GM23338 (cell line): ENCODE measurements around the gene PLPPR3. TPM values are rescaled to one million over a fixed set of nuclear protein-coding genes. Genes with fewer than 3 reads are reported as not detected.

ENCODE experiments used
- ATAC-seq: fragments of 200-7000 bp; cut with Tn5 transposase; 3 replicates; pipeline ENCODE4 v1.9.1; 2020
- DNase-seq: peaks from one replicate; pipeline ENCODE4 v3.0.0-alpha.2; 2015; ENCODE audit warnings: low spot score
- H2AFZ ChIP-seq: fragments of 200-600 bp; sonication (generic); 2 replicates; pipeline ENCODE4 v1.8.0; 2016; ENCODE audit warnings: antibody characterized with exemption, mild to moderate bottlenecking, moderate library complexity
- H3F3A ChIP-seq: fragments of 200-600 bp; sonication (generic); replicated peaks from 2 replicates; pipeline ENCODE4 v1.8.0; 2017; ENCODE audit warnings: antibody characterized with exemption, mixed run types, low read depth
- H3K27ac ChIP-seq: fragments of 200-600 bp; sonication (generic); 2 replicates; pipeline ENCODE4 v1.6.1; 2016; ENCODE audit warnings: low read depth
- H3K27me3 ChIP-seq: fragments of 200-600 bp; sonication (generic); 2 replicates; pipeline ENCODE4 v1.8.0; 2016; ENCODE audit warnings: mild to moderate bottlenecking, mixed run types, moderate library complexity; ENCODE audit not compliant: insufficient read depth
- H3K36me3 ChIP-seq: fragments of 200-600 bp; sonication (generic); 2 replicates; pipeline ENCODE4 v1.8.0; 2016; ENCODE audit warnings: mild to moderate bottlenecking; ENCODE audit not compliant: insufficient read depth
- H3K4me1 ChIP-seq: fragments of 200-600 bp; sonication (generic); 2 replicates; pipeline ENCODE4 v1.8.0; 2016; ENCODE audit warnings: mild to moderate bottlenecking, moderate library complexity; ENCODE audit not compliant: insufficient read depth
- H3K4me2 ChIP-seq: fragments of 200-600 bp; sonication (generic); 2 replicates; pipeline ENCODE4 v1.7.1; 2017; ENCODE audit warnings: mixed run types
- H3K4me3 ChIP-seq: fragments of 200-600 bp; sonication (generic); 2 replicates; pipeline ENCODE4 v1.6.1; 2016; ENCODE audit warnings: mixed run types
- H3K79me2 ChIP-seq: fragments of 200-600 bp; sonication (generic); replicated peaks from 2 replicates; pipeline ENCODE4 v1.8.0; 2017; ENCODE audit warnings: mild to moderate bottlenecking; ENCODE audit not compliant: insufficient read depth
- H3K9me2 ChIP-seq: fragments of 200-600 bp; sonication (generic); 2 replicates; pipeline ENCODE4 v1.8.0; 2017; ENCODE audit not compliant: insufficient read depth
- H4K20me1 ChIP-seq: fragments of 200-600 bp; sonication (generic); replicated peaks from 2 replicates; pipeline ENCODE4 v1.8.0; 2017; ENCODE audit warnings: mild to moderate bottlenecking; ENCODE audit not compliant: insufficient read depth
- H3K27ac Mint-ChIP-seq: 2 replicates; pipeline ENCODE4 v1.8.0; 2020; ENCODE audit warnings: inconsistent platforms, mild to moderate bottlenecking, moderate library complexity, mixed read lengths
- H3K27me3 Mint-ChIP-seq: 3 replicates; pipeline ENCODE4 v1.8.0; 2022; ENCODE audit warnings: low read depth, mild to moderate bottlenecking, moderate library complexity, mixed read lengths, inconsistent platforms; ENCODE audit not compliant: insufficient read depth, poor library complexity
- H3K36me3 Mint-ChIP-seq: 3 replicates; pipeline ENCODE4 v1.8.0; 2021; ENCODE audit warnings: low read depth, mild to moderate bottlenecking, inconsistent platforms, moderate library complexity, mixed read lengths
- H3K4me1 Mint-ChIP-seq: 3 replicates; pipeline ENCODE4 v1.8.0; 2020; ENCODE audit warnings: mild to moderate bottlenecking, inconsistent platforms, mixed read lengths
- H3K4me3 Mint-ChIP-seq: 3 replicates; pipeline ENCODE4 v1.8.0; 2021; ENCODE audit warnings: moderate library complexity, mild to moderate bottlenecking, inconsistent platforms, mixed read lengths
- H3K9me3 Mint-ChIP-seq: 3 replicates; pipeline ENCODE4 v1.8.0; 2020; ENCODE audit warnings: moderate library complexity, mild to moderate bottlenecking, inconsistent platforms, mixed read lengths
- EZH2phosphoT487 ChIP-seq: fragments of 200-600 bp; sonication (generic); IDR thresholded peaks from one replicate; pipeline ENCODE4 v1.8.1; 2018; ENCODE audit warnings: antibody characterized with exemption; ENCODE audit not compliant: unreplicated experiment
- NANOG ChIP-seq: IDR thresholded peaks from 2 replicates; pipeline ENCODE4 v1.6.1; 2016; ENCODE audit warnings: antibody characterized with exemption, borderline replicate concordance
- ZNF114 ChIP-seq: fragments of 250-450 bp; sonication (Bioruptor Pico); IDR thresholded peaks from 2 replicates; pipeline ENCODE4 v1.5.0; 2020; ENCODE audit warnings: mild to moderate bottlenecking, moderate library complexity
- ZNF331 ChIP-seq: fragments of 250-450 bp; sonication (Bioruptor Pico); IDR thresholded peaks from 2 replicates; pipeline ENCODE4 v1.5.0; 2020; ENCODE audit warnings: low read depth, mild to moderate bottlenecking, moderate library complexity
- polyA plus RNA-seq: library from polyadenylated mRNA; unstranded; fragments of >200 nt; fragmentation: Nextera tagmentation; extraction: Ambion mirVana; gene quantifications from 2 replicates; pipeline ENCODE4 v1.2.1, GENCODE V29; 2016
- total RNA-seq: library from RNA; depleted of rRNA; stranded (reverse); fragments of >200 nt; shearing (Covaris generic); gene quantifications from 2 replicates; pipeline ENCODE4 v1.2.3, GENCODE V29; 2014
- TF ChIP-seq, protein P1 (sequence below): IDR thresholded peaks from one replicate; pipeline ENCODE4 v1.6.1; 2018; ENCODE audit warnings: antibody characterized with exemption; ENCODE audit not compliant: unreplicated experiment
- TF ChIP-seq, protein P2 (sequence below): fragments of 250-450 bp; sonication (Bioruptor Pico); IDR thresholded peaks from 2 replicates; pipeline ENCODE4 v1.5.0; 2020; ENCODE audit warnings: mild to moderate bottlenecking, moderate library complexity
- TF ChIP-seq, protein P3 (sequence below), 2 experiments: fragments of 200-600 bp in 1 of 2; sonication (generic) in 1 of 2; conservative IDR thresholded peaks; 2 replicates each; pipeline versions ENCODE4 v1.5.1 to v1.6.1; 2016 to 2017; ENCODE audit warnings: antibody characterized with exemption in 2 of 2, low read depth in 2 of 2, mild to moderate bottlenecking in 2 of 2, moderate library complexity in 1 of 2

Gene PLPPR3
- total and polyA plus RNA-seq, 2 experiments from 2014 or later = 14.8 to 81.1 TPM

DNA sequence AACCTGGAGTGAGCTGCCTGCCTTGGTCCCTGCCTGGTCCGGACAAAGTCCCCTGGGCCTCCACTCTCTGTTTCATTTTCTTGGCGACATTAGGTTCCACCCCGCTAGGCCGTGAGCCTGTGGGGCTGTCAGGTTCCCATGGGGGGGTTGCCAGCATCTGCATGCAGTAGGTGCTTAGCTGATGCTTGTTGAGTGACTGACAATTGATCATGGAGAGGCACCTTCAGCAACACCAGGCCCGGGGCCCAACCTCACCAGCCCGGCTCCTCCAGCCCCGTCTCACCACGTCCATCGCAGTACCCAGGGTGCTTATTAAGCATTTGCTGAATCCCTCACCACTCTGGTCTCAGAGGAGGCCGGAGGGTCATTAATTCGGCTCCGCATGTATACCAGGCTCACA, 57.5 kb downstream of the PLPPR3 start:
- Histone ChIP-seq H3K27me3 (no peaks in the 10 kb centered on the region), H3K4me2 (no peak overlapping the region), H3K4me1 (no peaks in the 10 kb centered on the region), H2AFZ (no peak overlapping the region), H4K20me1 (no peaks in the 10 kb centered on the region), H3K9me2 (no peaks in the 10 kb centered on the region), H3K27ac (no peak overlapping the region), H3K79me2 (no peaks in the 10 kb centered on the region), H3K36me3 (no peaks in the 10 kb centered on the region), H3F3A (no peaks in the 10 kb centered on the region), H3K4me3 (no peak overlapping the region)
- Mint-ChIP-seq H3K4me1 (no peaks in the 10 kb centered on the region), H3K4me3 (no peak overlapping the region), H3K36me3 (peaks cover 4% of the 10 kb centered on the region; the same call in 2 of the 3 replicates), H3K9me3 (peaks cover 8% of the 10 kb centered on the region), H3K27me3 (peaks cover 11% of the 10 kb centered on the region), H3K27ac (no peak overlapping the region)
- DNase-seq = no peak
- no peak for ATAC-seq
- TF ChIP-seq, protein P1, sequence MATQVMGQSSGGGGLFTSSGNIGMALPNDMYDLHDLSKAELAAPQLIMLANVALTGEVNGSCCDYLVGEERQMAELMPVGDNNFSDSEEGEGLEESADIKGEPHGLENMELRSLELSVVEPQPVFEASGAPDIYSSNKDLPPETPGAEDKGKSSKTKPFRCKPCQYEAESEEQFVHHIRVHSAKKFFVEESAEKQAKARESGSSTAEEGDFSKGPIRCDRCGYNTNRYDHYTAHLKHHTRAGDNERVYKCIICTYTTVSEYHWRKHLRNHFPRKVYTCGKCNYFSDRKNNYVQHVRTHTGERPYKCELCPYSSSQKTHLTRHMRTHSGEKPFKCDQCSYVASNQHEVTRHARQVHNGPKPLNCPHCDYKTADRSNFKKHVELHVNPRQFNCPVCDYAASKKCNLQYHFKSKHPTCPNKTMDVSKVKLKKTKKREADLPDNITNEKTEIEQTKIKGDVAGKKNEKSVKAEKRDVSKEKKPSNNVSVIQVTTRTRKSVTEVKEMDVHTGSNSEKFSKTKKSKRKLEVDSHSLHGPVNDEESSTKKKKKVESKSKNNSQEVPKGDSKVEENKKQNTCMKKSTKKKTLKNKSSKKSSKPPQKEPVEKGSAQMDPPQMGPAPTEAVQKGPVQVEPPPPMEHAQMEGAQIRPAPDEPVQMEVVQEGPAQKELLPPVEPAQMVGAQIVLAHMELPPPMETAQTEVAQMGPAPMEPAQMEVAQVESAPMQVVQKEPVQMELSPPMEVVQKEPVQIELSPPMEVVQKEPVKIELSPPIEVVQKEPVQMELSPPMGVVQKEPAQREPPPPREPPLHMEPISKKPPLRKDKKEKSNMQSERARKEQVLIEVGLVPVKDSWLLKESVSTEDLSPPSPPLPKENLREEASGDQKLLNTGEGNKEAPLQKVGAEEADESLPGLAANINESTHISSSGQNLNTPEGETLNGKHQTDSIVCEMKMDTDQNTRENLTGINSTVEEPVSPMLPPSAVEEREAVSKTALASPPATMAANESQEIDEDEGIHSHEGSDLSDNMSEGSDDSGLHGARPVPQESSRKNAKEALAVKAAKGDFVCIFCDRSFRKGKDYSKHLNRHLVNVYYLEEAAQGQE = no peak
- TF ChIP-seq EZH2phosphoT487 = no peak
- no peak for TF ChIP-seq ZNF114 (CRISPR knock-in tag)
- TF ChIP-seq NANOG = no peak
- no peak for TF ChIP-seq ZNF331
- TF ChIP-seq, protein P2, sequence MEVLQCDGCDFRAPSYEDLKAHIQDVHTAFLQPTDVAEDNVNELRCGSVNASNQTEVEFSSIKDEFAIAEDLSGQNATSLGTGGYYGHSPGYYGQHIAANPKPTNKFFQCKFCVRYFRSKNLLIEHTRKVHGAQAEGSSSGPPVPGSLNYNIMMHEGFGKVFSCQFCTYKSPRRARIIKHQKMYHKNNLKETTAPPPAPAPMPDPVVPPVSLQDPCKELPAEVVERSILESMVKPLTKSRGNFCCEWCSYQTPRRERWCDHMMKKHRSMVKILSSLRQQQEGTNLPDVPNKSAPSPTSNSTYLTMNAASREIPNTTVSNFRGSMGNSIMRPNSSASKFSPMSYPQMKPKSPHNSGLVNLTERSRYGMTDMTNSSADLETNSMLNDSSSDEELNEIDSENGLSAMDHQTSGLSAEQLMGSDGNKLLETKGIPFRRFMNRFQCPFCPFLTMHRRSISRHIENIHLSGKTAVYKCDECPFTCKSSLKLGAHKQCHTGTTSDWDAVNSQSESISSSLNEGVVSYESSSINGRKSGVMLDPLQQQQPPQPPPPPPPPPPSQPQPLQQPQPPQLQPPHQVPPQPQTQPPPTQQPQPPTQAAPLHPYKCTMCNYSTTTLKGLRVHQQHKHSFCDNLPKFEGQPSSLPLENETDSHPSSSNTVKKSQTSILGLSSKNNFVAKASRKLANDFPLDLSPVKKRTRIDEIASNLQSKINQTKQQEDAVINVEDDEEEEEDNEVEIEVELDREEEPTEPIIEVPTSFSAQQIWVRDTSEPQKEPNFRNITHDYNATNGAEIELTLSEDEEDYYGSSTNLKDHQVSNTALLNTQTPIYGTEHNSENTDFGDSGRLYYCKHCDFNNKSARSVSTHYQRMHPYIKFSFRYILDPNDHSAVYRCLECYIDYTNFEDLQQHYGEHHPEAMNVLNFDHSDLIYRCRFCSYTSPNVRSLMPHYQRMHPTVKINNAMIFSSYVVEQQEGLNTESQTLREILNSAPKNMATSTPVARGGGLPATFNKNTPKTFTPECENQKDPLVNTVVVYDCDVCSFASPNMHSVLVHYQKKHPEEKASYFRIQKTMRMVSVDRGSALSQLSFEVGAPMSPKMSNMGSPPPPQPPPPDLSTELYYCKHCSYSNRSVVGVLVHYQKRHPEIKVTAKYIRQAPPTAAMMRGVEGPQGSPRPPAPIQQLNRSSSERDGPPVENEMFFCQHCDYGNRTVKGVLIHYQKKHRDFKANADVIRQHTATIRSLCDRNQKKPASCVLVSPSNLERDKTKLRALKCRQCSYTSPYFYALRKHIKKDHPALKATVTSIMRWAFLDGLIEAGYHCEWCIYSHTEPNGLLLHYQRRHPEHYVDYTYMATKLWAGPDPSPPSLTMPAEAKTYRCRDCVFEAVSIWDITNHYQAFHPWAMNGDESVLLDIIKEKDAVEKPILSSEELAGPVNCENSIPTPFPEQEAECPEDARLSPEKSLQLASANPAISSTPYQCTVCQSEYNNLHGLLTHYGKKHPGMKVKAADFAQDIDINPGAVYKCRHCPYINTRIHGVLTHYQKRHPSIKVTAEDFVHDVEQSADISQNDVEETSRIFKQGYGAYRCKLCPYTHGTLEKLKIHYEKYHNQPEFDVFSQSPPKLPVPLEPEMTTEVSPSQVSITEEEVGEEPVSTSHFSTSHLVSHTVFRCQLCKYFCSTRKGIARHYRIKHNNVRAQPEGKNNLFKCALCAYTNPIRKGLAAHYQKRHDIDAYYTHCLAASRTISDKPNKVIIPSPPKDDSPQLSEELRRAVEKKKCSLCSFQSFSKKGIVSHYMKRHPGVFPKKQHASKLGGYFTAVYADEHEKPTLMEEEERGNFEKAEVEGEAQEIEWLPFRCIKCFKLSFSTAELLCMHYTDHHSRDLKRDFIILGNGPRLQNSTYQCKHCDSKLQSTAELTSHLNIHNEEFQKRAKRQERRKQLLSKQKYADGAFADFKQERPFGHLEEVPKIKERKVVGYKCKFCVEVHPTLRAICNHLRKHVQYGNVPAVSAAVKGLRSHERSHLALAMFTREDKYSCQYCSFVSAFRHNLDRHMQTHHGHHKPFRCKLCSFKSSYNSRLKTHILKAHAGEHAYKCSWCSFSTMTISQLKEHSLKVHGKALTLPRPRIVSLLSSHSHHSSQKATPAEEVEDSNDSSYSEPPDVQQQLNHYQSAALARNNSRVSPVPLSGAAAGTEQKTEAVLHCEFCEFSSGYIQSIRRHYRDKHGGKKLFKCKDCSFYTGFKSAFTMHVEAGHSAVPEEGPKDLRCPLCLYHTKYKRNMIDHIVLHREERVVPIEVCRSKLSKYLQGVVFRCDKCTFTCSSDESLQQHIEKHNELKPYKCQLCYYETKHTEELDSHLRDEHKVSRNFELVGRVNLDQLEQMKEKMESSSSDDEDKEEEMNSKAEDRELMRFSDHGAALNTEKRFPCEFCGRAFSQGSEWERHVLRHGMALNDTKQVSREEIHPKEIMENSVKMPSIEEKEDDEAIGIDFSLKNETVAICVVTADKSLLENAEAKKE (CRISPR knock-in tag) = no peak
- TF ChIP-seq, protein P3, sequence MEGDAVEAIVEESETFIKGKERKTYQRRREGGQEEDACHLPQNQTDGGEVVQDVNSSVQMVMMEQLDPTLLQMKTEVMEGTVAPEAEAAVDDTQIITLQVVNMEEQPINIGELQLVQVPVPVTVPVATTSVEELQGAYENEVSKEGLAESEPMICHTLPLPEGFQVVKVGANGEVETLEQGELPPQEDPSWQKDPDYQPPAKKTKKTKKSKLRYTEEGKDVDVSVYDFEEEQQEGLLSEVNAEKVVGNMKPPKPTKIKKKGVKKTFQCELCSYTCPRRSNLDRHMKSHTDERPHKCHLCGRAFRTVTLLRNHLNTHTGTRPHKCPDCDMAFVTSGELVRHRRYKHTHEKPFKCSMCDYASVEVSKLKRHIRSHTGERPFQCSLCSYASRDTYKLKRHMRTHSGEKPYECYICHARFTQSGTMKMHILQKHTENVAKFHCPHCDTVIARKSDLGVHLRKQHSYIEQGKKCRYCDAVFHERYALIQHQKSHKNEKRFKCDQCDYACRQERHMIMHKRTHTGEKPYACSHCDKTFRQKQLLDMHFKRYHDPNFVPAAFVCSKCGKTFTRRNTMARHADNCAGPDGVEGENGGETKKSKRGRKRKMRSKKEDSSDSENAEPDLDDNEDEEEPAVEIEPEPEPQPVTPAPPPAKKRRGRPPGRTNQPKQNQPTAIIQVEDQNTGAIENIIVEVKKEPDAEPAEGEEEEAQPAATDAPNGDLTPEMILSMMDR (conservative IDR thresholded peaks at IDR 0.05; ENCODE audit: low read depth in 2 of 2) = no peak
